GM19455 (cell line): Measurements from ENCODE around the gene MYF6.
A peak's percentile ranks its signal among the peaks of the same experiment; 100 is the strongest.
"Not testable (repeated sequence)": the region's sequence is repeated elsewhere in the genome, so short reads cannot be mapped to it uniquely, and the experiment has no call there.

Experiments used
- ATAC-seq: cut with Tn5 transposase; IDR thresholded peaks from one replicate; pipeline ENCODE4 v1.9.1; 2021; ENCODE audit not compliant: unreplicated experiment

The MYF6 gene

DNA sequence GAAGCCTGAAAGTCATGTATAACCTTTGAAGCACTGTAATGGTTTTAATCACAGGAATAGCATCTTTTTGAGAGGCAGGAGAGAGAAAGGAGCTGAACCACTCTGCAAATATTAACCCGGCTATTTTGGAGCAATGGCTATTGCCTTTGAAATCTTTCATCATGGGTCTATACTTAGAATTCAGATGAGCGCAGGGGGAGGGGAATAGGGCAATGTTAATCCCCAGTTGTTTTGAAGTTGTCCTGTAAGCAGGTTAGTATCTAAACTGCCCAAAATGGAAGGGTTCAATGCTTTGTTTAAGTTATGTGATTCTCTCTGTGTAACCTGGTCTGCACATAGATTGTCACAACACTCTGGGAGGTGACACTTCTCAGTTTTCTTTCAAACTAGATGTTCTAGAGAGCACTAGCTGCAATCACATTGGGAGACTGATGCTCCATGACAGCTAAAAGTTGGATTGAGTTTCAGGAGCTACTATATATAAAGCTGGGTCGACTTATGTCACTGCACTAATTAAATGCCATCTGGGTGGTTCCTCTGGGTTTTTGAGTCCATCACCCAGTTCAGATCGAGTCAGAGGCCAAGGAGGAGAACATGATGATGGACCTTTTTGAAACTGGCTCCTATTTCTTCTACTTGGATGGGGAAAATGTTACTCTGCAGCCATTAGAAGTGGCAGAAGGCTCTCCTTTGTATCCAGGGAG, at the start of gene MYF6:
TSS of gene MYF6 (plus strand) at position 509 of the 704 bp plus-strand sequence. CDS start at position 595, 86 bp downstream.
- no peak for ATAC-seq

DNA sequence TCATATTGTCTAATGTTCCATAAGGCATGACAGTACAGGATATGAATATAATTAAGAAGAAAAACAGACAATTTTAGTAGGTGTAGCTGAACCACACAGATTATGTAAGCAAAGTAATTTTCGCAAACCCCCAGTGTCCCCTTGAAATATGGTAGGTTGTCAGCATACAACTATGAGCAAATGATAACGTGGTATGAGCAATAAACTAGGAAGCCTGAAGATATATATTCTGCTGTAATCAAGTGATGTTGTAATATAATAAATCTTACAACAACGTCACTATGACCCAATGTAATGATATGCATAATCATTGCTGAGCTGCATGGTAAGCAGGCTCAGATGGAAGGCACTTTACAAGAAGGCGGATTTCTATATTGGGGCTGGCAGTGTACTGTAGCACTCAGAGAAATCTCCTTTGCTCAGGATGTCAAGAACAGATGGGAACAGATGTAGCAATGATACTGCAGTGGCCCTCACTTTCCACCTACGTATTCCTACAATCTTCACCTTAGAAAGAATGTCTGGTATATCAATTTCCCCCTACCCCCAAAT, 47.8 kb upstream of the MYF6 start:
- no peak for ATAC-seq

- no peak for ATAC-seq
These were observed 44.8 kb upstream of the MYF6 start for GRCh38 chr12:80662586-80662985.

DNA sequence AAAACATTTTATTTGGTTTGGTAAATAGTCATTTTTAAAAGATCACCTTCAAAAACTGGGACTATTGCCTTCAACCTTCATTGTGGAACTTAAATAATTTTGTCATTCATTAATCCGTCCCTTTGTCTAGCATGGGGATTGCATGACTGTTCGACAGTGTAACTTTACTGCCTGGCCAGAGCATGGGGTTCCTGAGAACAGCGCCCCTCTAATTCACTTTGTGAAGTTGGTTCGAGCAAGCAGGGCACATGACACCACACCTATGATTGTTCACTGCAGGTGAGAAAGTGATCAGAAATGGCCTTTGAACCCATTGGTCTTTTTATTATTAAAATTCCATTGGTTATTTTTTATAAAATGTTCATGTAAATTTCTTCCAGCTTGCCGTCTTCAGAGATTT, 37.2 kb upstream of the MYF6 start:
- no peak for ATAC-seq

DNA sequence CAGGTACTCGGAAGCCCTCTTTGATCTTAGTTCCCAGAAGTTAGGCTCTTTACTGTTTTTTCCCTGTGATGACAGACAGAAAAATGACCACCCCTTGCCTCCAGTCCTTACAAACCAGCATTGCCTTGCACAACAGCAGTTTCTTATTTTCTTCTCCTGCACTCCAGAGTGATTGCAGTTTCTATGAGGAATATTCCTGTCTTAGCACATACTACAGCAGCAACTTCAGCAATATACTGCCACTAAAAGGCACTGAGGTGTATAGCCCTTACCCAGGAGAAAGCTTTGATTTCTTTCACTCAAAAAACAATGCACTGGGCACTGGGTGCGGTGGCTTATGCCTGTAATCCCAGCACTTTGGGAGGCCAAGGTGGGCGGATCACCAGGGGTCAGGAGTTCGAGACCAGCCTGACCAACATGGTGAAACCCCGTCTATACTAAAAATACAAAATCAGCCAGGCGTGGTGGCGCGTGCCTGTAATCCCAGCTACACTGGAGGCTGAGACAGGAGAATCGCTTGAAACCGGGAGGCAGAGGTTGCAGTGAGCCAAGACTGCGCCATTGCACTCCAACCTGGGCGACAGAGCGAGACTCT, 31.3 kb upstream of the MYF6 start:
- not testable (repeated sequence) for ATAC-seq

GRCh38 chr12:80676856-80677255, 30.6 kb upstream of the MYF6 start:
- ATAC-seq: no peak

- no peak for ATAC-seq
These were observed 29.4 kb upstream of the MYF6 start for GRCh38 chr12:80677994-80678393.

GRCh38 chr12:80679346-80680131, 27.9 kb upstream of the MYF6 start:
- no peak for ATAC-seq

DNA sequence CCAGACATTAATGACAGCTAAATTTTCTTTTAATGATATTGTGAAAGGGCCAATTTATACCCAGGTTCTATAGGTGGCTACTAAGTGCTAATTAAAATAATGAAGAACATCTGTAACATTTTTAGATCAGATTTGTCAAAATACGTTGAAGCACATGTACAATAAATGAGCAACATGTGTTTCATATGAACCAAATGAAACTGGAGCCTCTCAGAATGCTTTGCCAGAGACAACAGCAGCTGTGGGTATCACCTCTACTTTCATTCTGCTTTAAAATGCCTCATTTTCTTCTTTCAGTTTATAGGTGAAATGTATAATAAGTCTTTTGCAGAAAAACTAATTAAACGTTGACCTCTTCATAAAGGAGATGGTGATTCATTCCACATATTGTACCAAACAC, 26.1 kb upstream of the MYF6 start:
- peak; percentile 95 for ATAC-seq

- no peak for ATAC-seq
These were observed 25.6 kb upstream of the MYF6 start for GRCh38 chr12:80681786-80682185.

GRCh38 chr12:80684077-80684495, 23.3 kb upstream of the MYF6 start:
- ATAC-seq: no peak

GRCh38 chr12:80690090-80690489, 17.3 kb upstream of the MYF6 start:
- ATAC-seq: no peak

DNA sequence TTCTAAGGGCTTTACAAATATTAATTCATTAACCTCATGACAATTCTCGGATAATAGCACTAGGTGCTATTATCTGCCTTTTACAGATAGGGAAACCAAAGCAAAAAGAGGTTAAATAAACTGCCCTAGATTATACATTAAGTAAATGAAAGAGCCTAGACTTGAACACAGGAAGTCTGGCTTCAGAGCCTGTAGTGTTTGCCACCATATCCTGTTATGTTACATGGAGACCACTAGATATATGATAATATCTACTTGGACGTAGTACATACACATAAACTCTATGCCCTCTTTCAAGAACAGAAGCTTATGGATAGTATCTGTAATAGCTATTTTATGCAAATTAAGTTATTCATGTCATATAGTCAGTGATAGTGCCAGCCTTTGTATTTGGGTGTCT, 16.9 kb upstream of the MYF6 start:
- no peak for ATAC-seq

- ATAC-seq: no peak
These were observed 15.3 kb upstream of the MYF6 start for GRCh38 chr12:80692114-80692513.

- ATAC-seq: no peak
These were observed 10.1 kb upstream of the MYF6 start for GRCh38 chr12:80697270-80697887.

DNA sequence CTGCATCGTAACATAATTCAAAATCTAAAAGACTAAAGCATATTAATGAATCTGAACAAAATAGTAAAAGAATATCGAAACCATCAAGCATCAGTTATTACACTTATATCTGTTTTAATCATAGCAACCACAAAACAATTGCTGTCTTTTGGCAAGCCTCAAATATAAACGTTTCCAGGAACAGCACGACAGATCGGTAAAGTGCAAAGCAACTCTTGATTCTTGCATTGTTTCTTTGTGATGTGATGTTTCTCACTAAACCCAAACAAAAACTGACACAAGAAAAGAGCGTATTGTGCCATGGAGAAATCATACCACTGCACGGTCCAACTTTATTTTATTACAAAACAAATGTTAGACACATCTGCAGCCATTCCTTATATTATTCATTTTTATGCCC, 9.2 kb upstream of the MYF6 start:
- ATAC-seq: no peak

- no peak for ATAC-seq
These were observed 8.4 kb upstream of the MYF6 start for GRCh38 chr12:80698847-80699542.

DNA sequence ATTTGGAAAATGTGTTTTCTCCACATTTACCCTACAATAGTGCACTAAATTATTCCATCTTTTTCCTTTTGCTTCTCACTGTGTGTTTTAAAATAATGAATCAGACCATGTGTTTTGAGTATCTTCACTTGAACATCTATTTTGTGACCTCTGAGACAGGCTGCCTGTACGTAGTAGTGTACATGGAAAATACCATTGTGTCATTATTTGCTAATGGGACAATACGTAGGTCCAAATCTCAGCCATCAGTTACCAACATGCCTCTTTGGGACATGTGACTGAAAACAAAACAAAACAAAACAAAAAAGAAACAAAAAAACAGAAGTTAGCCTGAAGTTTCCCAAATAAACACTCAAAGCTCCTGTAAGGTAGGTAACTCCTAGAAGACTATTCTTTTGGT, 7.1 kb upstream of the MYF6 start:
- no peak for ATAC-seq

GRCh38 chr12:80701388-80701787, 6.0 kb upstream of the MYF6 start:
- ATAC-seq: no peak

- ATAC-seq: peak; percentile 86
These were observed 4.3 kb upstream of the MYF6 start for GRCh38 chr12:80702889-80703805.
